Muscle layer of colon (tissue), 2 donors: ENCODE measurements around the gene VTI1A.
"Not testable (repeated sequence)": the region's sequence is repeated elsewhere in the genome, so short reads cannot be mapped to it uniquely, and the experiment has no call there.

ENCODE experiments used
- H3K27ac ChIP-seq: one replicate; pipeline ENCODE4 v1.7.0; 2013; ENCODE audit warnings: low read depth, mild to moderate bottlenecking, low read length, moderate library complexity
- H3K27me3 ChIP-seq, 2 donors: one replicate each; pipeline ENCODE4 v1.7.0; 2013; ENCODE audit warnings: low read length in 2 of 2, mild to moderate bottlenecking in 2 of 2; ENCODE audit not compliant: insufficient read depth in 2 of 2, control insufficient read depth in 1 of 2
- H3K36me3 ChIP-seq: one replicate; pipeline ENCODE4 v1.7.0; 2013; ENCODE audit warnings: mild to moderate bottlenecking, low read length; ENCODE audit not compliant: insufficient read depth
- H3K4me1 ChIP-seq: one replicate; pipeline ENCODE4 v1.7.0; 2013; ENCODE audit warnings: mild to moderate bottlenecking, low read length; ENCODE audit not compliant: insufficient read depth
- H3K4me3 ChIP-seq, 2 donors: one replicate each; pipeline ENCODE4 v1.7.0; 2013; ENCODE audit warnings: low read length in 2 of 2, low read depth in 1 of 2, mild to moderate bottlenecking in 1 of 2, moderate library complexity in 1 of 2
- H3K9ac ChIP-seq: one replicate; pipeline ENCODE4 v1.7.0; 2013; ENCODE audit warnings: low read length
- H3K9me3 ChIP-seq: one replicate; pipeline ENCODE4 v1.7.0; 2013; ENCODE audit warnings: mild to moderate bottlenecking, low read length
- donor health status: abdominal sarcoma.
- donor health status: Adenocarcinoma of cecum.

Gene VTI1A

GRCh38 chr10:112851588-112852211 is 404.7 kb downstream of the VTI1A start:
- peaks cover 6% of the 10 kb centered on the region for H3K9me3 ChIP-seq
- H3K36me3 ChIP-seq = no peaks in the 10 kb centered on the region
- no peaks in the 10 kb centered on the region for H3K4me1 ChIP-seq
- no peaks in the 10 kb centered on the region for H3K27me3 ChIP-seq
- H3K27ac ChIP-seq = no peak overlapping the region
- H3K4me3 ChIP-seq = no peak overlapping the region
- H3K9ac ChIP-seq = no peak overlapping the region

GRCh38 chr10:112852306-112852705 is 405.3 kb downstream of the VTI1A start:
- Histone ChIP-seq H3K4me1 (no peaks in the 10 kb centered on the region), H3K36me3 (no peaks in the 10 kb centered on the region), H3K9ac (no peak overlapping the region), H3K4me3 (no peak overlapping the region), H3K27me3 (no peaks in the 10 kb centered on the region), H3K27ac (no peak overlapping the region), H3K9me3 (peaks cover 6% of the 10 kb centered on the region)

GRCh38 chr10:112855134-112855533 is 408.1 kb downstream of the VTI1A start:
- no peaks in the 10 kb centered on the region for H3K36me3 ChIP-seq
- H3K27ac ChIP-seq = no peak overlapping the region
- peaks cover 6% of the 10 kb centered on the region for H3K4me1 ChIP-seq
- H3K9me3 ChIP-seq = no peaks in the 10 kb centered on the region
- no peaks in the 10 kb centered on the region for H3K27me3 ChIP-seq
- H3K9ac ChIP-seq = no peak overlapping the region
- no peak overlapping the region for H3K4me3 ChIP-seq

GRCh38 chr10:112857493-112857892 is 410.5 kb downstream of the VTI1A start:
- no peak overlapping the region for H3K4me3 ChIP-seq
- peaks cover 6% of the 10 kb centered on the region for H3K4me1 ChIP-seq
- no peaks in the 10 kb centered on the region for H3K27me3 ChIP-seq
- H3K9me3 ChIP-seq = no peaks in the 10 kb centered on the region
- no peaks in the 10 kb centered on the region for H3K36me3 ChIP-seq
- H3K9ac ChIP-seq = no peak overlapping the region
- no peak overlapping the region for H3K27ac ChIP-seq

GRCh38 chr10:112858986-112859651 is 412.1 kb downstream of the VTI1A start:
- no peak overlapping the region for H3K4me3 ChIP-seq
- peaks cover 6% of the 10 kb centered on the region for H3K4me1 ChIP-seq
- no peak overlapping the region for H3K27ac ChIP-seq
- H3K9ac ChIP-seq = no peak overlapping the region
- no peaks in the 10 kb centered on the region for H3K9me3 ChIP-seq
- H3K36me3 ChIP-seq = no peaks in the 10 kb centered on the region
- no peaks in the 10 kb centered on the region for H3K27me3 ChIP-seq

- Histone ChIP-seq H3K36me3 (no peaks in the 10 kb centered on the region), H3K4me1 (peaks cover 6% of the 10 kb centered on the region), H3K9ac (no peak overlapping the region)
Observed at GRCh38 chr10:112859793-112860192, 412.8 kb downstream of the VTI1A start.

GRCh38 chr10:112863461-112863860 is 416.4 kb downstream of the VTI1A start:
- H3K27ac ChIP-seq, H3K36me3 ChIP-seq, H3K27me3 ChIP-seq, H3K4me1 ChIP-seq, H3K9me3 ChIP-seq, H3K9ac ChIP-seq, H3K4me3 ChIP-seq: not testable (repeated sequence)

More at GRCh38 chr10:112859793-112860192, 412.8 kb downstream of the VTI1A start:
- no peak overlapping the region for H3K4me3 ChIP-seq
- H3K27me3 ChIP-seq = no peaks in the 10 kb centered on the region
- no peak overlapping the region for H3K27ac ChIP-seq
- H3K9me3 ChIP-seq = no peaks in the 10 kb centered on the region
